Activated T-cell treated with anti-CD3 and anti-CD28 coated beads for 24 hours (primary cell): ENCODE data around the gene ZNF587B.
A peak's percentile ranks its signal among the peaks of the same experiment; 100 is the strongest.
"Not testable (repeated sequence)": the region's sequence is repeated elsewhere in the genome, so short reads cannot be mapped to it uniquely, and the experiment has no call there.

Experiments
- DNase-seq: peaks from one replicate; pipeline ENCODE4 v3.0.0-alpha.2; 2020; ENCODE audit warnings: low read depth

ZNF587B gene

GRCh38 chr19:57819475-57820148 is 10.5 kb upstream of the ZNF587B start:
- DNase-seq = peak; percentile 76

GRCh38 chr19:57820599-57820998 is 9.5 kb upstream of the ZNF587B start:
- DNase-seq = no peak

GRCh38 chr19:57821095-57821494 is 9.0 kb upstream of the ZNF587B start:
- not testable (repeated sequence) for DNase-seq

- not testable (repeated sequence) for DNase-seq
Measured at GRCh38 chr19:57821501-57821900, 8.6 kb upstream of the ZNF587B start.

- DNase-seq = not testable (repeated sequence)
Measured at GRCh38 chr19:57823155-57823554, 6.9 kb upstream of the ZNF587B start.

GRCh38 chr19:57823608-57824007 is 6.5 kb upstream of the ZNF587B start:
- not testable (repeated sequence) for DNase-seq

DNA sequence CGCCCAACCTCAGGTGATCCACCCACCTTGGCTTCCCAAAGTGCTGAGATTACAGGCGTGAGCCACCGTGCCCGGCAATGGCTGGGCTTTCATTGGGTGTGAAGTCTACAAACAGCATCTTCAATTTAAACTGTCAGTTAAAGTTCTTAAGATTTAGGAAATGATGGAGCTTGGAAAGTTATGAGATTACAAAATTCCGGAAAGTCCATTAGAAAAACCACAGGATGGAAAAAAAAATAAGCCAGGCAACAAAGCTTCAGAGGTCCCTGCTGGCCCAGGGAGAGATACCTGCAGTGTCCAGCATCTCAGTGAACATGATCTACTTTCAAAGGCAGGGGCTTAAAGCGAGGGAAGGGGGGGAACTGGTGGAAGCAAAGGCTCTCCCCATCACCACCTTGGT is 4.6 kb upstream of the ZNF587B start:
- DNase-seq = no peak

DNA sequence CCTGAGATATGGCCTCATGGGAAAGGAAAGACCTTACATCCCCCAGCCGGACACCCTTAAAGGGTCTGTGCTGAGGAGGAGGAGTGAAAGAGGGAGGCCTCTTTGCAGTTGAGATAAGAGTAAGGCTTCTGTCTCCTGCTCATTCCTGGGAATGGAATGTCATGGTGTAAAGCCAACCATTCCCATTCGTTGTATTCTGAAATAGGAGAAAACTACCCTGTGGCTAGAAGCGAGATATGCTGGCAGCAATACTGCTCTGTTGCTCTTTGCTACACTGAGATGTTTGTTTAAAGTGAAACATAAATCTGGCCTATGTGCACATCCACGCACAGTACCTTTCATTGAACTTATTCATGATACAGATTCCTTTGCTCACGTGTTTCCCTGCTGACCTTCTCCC is 783 bp upstream of the ZNF587B start:
- DNase-seq = no peak

- not testable (repeated sequence) for DNase-seq
Measured at GRCh38 chr19:57836991-57837390, 6.9 kb downstream of the ZNF587B start.

GRCh38 chr19:57838622-57839191 is 8.6 kb downstream of the ZNF587B start:
- not testable (repeated sequence) for DNase-seq

DNA sequence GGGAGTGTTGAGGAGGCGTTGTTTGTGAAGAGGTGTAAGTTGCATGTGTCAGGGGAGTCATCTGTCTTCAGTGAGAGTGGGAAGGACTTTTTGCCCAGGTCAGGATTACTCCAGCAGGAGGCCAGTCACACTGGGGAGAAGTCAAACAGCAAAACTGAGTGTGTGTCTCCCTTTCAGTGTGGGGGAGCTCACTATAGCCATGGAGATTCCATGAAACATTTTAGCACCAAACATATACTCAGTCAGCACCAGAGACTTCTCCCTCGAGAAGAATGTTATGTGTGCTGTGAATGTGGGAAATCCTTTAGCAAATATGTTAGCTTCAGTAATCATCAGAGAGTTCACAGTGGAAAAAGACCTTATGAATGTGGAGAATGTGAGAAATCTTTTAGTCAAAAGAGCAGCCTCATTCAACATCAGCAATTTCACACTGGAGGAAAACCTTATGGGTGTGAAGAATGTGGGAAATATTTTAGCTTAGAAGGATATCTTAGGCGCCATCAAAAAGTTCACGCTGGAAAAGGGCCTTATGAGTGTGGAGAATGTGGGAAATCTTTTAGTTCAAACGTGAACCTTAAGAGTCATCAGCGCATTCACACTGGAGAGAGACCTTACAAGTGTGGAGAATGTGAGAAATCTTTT is 11.1 kb downstream of the ZNF587B start:
- DNase-seq = no peak

DNA sequence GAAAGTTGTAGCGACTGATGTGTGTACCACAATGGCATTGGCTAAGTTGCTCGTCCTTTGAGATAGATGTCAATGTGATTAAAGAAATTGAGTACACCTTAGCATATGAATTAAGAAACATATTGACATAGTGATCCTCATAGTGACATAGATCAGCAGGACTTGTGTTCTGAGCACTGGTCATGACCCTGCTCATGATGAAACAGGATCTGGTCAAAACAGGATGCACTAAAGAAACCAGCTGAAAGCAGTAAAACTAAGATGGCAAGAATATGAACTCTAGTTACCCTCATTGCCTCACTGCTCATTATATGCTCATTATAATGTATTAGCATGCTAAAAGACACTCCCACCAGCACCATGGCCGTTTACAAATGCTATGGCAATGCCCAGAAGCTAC is 17.1 kb downstream of the ZNF587B start:
- not testable (repeated sequence) for DNase-seq

DNA sequence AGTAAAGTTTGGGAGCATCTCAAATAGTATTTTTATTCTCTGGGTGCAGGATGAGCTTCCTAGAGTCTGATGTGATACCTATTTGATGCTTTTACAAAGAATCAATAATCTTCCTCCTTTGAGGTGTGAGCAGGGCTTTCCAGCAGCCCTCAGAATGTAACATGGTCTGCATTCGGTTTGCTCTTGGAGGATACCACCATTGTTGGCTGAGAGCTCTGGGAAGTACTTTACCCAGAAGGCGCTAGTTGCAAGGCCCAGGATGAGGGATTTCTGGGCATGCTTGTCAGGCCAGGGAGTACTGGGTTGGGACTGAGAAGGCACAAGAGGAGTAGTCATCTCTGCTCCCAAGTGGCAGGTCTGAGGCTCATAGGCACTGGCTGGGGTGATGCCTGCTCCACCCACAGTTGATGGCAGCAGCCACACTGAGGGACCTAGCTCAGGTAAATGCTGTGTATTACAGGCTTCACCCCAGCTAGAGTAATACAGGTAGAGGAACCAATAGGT is 19.1 kb downstream of the ZNF587B start:
- not testable (repeated sequence) for DNase-seq

GRCh38 chr19:57849666-57850473 is 19.8 kb downstream of the ZNF587B start, which contains the start of gene ZNF587:
Gene ZNF587, plus strand, starts transcription at chr19:57849859. Its CDS starts 180 bp downstream, at chr19:57850039.
- peak; percentile 71 for DNase-seq

DNA sequence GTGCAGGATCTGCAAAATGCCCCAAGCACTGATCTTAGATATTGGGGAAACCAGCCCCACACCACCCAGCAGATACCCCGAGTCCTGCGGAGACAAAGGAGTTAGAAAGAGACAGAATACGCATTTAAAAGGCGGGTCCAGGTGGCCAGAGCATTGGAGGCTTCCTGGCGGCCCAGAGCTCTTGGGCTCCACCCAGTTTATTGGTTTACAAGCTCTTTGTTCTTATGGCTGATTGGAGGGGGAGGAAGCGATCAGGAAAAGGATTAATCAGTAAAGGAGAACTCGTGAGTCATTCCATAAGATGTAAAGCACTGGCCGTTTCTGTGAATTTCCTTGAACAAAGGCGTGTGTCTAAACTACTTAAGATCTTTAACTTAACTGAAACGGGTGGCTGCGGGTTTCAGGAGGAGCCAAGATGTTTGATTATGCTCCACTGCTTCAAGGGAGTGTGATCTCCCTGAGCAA is 20.5 kb downstream of the ZNF587B start:
- no peak for DNase-seq

DNA sequence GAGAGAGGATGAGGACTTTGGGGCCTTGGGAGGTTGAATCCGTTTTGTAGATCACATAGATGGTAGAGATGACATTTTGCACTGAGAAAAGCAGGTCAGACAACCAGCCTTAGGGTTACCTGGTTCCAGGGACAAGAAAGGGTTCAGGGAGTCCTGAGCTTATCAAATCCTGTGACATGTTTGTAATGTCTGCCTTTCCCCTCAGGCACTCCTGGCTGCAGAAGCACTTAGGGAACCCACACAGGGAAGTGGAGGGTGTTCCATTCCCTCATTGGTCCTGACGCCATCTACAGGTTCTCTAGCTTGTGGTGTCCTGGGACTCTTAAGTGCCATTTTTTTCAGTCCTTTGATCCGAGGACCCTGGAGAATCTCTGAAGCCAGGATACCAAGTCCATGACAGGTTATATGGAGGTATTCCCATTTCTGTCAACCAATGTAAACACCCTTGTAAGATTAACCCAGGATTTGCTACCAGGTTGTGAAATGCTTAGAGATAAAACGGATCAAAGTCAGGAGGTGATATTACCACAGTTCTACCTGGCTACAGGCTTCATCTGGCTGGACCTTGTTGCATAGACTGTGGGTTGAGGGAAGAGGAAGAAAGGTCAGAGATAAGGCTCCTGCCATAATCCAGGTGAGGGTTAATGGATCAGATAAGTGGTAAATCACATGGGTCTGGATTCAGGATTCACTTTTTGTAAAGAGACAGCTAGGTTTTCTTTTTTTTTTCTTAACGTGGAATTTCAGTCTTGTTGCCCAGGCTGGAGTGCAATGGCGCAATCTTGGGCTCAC is 21.9 kb downstream of the ZNF587B start:
- DNase-seq = not testable (repeated sequence)

DNA sequence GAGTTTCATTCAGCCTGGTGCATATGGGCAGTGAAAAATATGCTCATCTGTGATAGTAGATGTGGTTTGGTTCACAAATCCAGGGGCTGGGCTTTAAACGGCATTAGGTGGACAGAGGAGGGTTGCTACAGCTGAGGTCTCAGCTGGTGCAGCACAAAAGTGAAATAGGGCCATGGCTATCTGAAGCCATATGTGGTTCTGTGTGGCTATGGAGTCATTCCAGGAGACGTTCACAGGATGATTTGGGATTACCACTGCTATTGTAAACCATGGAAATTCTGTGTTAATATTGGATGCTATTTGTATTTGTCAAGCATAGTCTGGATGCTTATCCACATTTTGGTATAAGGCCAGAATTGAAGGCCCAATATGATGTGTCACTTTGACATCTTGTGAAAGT is 24.0 kb downstream of the ZNF587B start:
- DNase-seq = not testable (repeated sequence)

DNA sequence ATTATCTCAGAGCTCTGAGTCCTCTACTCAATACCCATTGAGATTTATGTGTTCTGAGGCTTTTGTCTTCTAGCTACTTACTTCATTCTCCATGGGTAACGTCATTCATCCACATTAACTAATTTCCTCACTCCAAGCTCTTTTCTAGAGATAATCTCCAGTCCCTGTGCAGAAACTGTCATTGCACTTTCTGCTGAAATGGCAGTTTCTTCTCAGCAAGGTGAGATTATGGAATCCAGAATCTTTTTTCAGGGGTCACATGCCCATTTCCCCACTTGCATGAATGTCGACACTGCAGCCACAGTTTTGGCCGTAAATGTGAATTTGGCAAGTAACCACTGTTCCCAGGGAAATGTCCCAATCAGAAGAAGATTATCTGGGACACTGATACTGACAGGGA is 32.3 kb downstream of the ZNF587B start:
- not testable (repeated sequence) for DNase-seq

DNA sequence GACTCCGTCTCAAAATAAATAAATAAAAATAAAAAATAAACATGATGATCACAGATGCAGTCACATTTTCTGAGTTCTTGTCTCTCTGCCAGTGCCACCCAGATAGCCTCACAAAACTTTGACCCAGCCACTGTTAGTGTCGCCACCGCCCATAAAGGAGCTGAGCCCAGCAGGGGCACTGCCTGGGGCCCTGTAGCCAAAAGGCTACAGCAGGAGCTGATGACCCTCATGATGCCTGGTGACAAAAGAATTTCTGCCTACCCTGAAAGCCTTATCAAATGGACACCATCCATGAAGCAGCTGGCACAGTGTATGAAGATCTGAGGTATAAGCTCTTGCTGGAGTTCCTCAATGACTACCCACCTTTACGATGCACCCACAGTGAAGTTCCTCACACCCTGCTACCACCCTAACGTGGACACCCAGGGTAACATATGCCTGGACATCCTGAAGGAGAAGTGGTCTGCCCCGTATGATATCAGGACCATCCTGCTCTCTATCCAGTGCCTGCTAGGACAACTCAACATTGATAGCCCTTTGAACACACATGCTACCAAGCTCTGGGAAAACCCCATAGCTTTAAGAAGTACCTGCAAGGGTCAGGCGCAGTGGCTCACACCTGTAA is 37.9 kb downstream of the ZNF587B start:
- no peak for DNase-seq

- DNase-seq = not testable (repeated sequence)
Measured at GRCh38 chr19:57869655-57870054, 39.6 kb downstream of the ZNF587B start.

DNA sequence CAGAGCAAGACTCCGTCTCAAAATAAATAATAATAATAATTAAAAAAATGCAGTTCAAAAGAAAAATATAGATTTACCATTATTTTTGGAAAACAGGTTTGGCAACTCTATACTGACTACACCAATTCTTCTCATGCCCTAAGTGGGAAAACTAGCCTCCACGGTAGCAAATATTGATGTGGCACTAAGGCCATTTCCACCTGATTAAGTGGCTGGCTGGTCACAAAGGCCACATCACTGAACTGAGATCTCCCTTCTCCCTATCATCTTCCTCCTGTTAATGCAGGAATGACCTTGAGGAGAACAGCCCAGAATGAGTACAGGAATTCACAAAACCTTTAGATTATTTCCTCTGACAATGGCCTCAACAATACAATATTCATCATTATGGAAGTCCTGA is 40.1 kb downstream of the ZNF587B start:
- DNase-seq = no peak
